Tibial artery (tissue), 4 donors: ENCODE data around the gene CHRND.

Experiments used
- DNase-seq, 2 donors: peaks; one replicate each; pipeline ENCODE4 v3.0.0-alpha.2; 2019
- H3K27ac ChIP-seq, 2 donors: fragments of 200-600 bp; sonication (generic) in 1 of 2; 1 replicate in 1 of 2; 2 replicates in 1 of 2; pipeline ENCODE4 v1.5.1; 2018 to 2019; ENCODE audit warnings: mild to moderate bottlenecking in 1 of 2
- H3K27me3 ChIP-seq, 2 donors: fragments of 200-600 bp; sonication (generic) in 1 of 2; one replicate each; pipeline versions ENCODE4 v1.5.1 to v1.6.0; 2016 to 2019
- H3K36me3 ChIP-seq, 3 donors: fragments of 200-600 bp; sonication (generic) in 2 of 3; one replicate each; pipeline ENCODE4 v1.5.1; 2016 to 2019; ENCODE audit warnings: mild to moderate bottlenecking in 2 of 3
- H3K4me1 ChIP-seq, 4 donors: fragments of 200-600 bp; sonication (generic) in 2 of 4; 1 replicate in 3 of 4; 2 replicates in 1 of 4; pipeline ENCODE4 v1.5.1; 2016 to 2019
- H3K4me3 ChIP-seq, 2 donors: fragments of 200-600 bp; sonication (generic) in 1 of 2; 1 replicate in 1 of 2; 2 replicates in 1 of 2; pipeline ENCODE4 v1.5.1; 2018 to 2019; ENCODE audit warnings: mild to moderate bottlenecking in 2 of 2
- H3K9me3 ChIP-seq, 3 donors: fragments of 200-600 bp; sonication (generic) in 1 of 3; one replicate each; pipeline ENCODE4 v1.5.1; 2016 to 2019
- CTCF ChIP-seq, 2 experiments: fragments of 200-600 bp in 1 of 2; fragments of 450-650 bp in 1 of 2; IDR thresholded peaks; one replicate each; pipeline ENCODE4 v1.5.1; 2017 to 2019; ENCODE audit warnings: antibody characterized with exemption in 2 of 2, mild to moderate bottlenecking in 1 of 2, moderate library complexity in 1 of 2
- intact Hi-C: fragments of 100-400 bp; cut with DNase I; formaldehyde crosslinking; loops from one replicate; pipeline ENCODE4 v1.15.0; 2023; ENCODE audit warnings: low total_unique reads

Gene CHRND

GRCh38 chr2:232519581-232520438 lies 6.2 kb upstream of the CHRND start, which contains the start of gene PRSS56:
PRSS56 (plus strand) TSS chr2:232520388; CDS start chr2:232520599, 211 bp downstream.
- Histone ChIP-seq H3K9me3 (no peaks in the 10 kb centered on the region), H3K4me1 (peaks cover 0 to 29% (median 24%) of the 10 kb centered on the region in 4 donors), H3K27me3 (peaks cover 4 to 73% of the 10 kb centered on the region in 2 donors), H3K4me3 (no peak within 1 kb of the TSS), H3K27ac (no peak within 1 kb of the TSS), H3K36me3 (no peaks in the 10 kb centered on the region)
- intact Hi-C loops: no loop called here
- no peak for TF ChIP-seq CTCF (IDR thresholded peaks at IDR 0.05)
- no peak for DNase-seq

GRCh38 chr2:232520489-232520888 lies 5.5 kb upstream of the CHRND start:
- Histone ChIP-seq H3K4me1 (peaks cover 0 to 32% (median 24%) of the 10 kb centered on the region in 4 donors), H3K4me3 (no peak overlapping the region), H3K36me3 (no peaks in the 10 kb centered on the region), H3K9me3 (no peaks in the 10 kb centered on the region), H3K27me3 (peaks cover 4 to 80% of the 10 kb centered on the region in 2 donors), H3K27ac (no peak overlapping the region)
- no peak for TF ChIP-seq CTCF (IDR thresholded peaks at IDR 0.05)
- no peak for DNase-seq
- intact Hi-C loops: no loop called here

GRCh38 chr2:232521098-232521497 lies 4.9 kb upstream of the CHRND start:
- H3K4me3 ChIP-seq: no peak overlapping the region
- peaks cover 0 to 37% (median 24%) of the 10 kb centered on the region in 4 donors for H3K4me1 ChIP-seq
- no peak for DNase-seq
- H3K36me3 ChIP-seq: no peaks in the 10 kb centered on the region
- no peak overlapping the region for H3K27ac ChIP-seq
- H3K9me3 ChIP-seq: no peaks in the 10 kb centered on the region
- intact Hi-C loops: no loop called here
- no peak for TF ChIP-seq CTCF (IDR thresholded peaks at IDR 0.05)
- peaks cover 4 to 86% of the 10 kb centered on the region in 2 donors for H3K27me3 ChIP-seq

GRCh38 chr2:232521959-232522622 lies 3.9 kb upstream of the CHRND start:
- Histone ChIP-seq H3K36me3 (no peaks in the 10 kb centered on the region), H3K27ac (no peak overlapping the region), H3K4me1 (peaks cover 0 to 37% (median 24%) of the 10 kb centered on the region in 4 donors), H3K9me3 (no peaks in the 10 kb centered on the region), H3K27me3 (peaks cover 4 to 88% of the 10 kb centered on the region in 2 donors), H3K4me3 (peak overlapping the region; percentile 9 to 37)
- DNase-seq: no peak
- TF ChIP-seq CTCF (IDR thresholded peaks at IDR 0.05): peak; percentile 69 to 87
- intact Hi-C loops: loop anchor here (2.0 kb wide), 1 partner anchor 77 kb away; no protein-coding TSS in a partner anchor

GRCh38 chr2:232522623-232523401 lies 3.1 kb upstream of the CHRND start:
- Histone ChIP-seq H3K27me3 (peaks cover 4 to 87% of the 10 kb centered on the region in 2 donors), H3K4me1 (peaks cover 0 to 37% (median 24%) of the 10 kb centered on the region in 4 donors), H3K4me3 (no peak overlapping the region), H3K36me3 (no peaks in the 10 kb centered on the region), H3K9me3 (no peaks in the 10 kb centered on the region), H3K27ac (no peak overlapping the region)
- no peak for TF ChIP-seq CTCF (IDR thresholded peaks at IDR 0.05)
- no peak for DNase-seq
- intact Hi-C loops: loop anchor here (2.0 kb wide), 1 partner anchor 78 kb away; no protein-coding TSS in a partner anchor
